ENCODE results near the gene PTPN3.

GRCh38 chr9:109448223-109448622, 49.9 kb downstream of the PTPN3 start:
- TF ChIP-seq POLR2A (IDR thresholded peaks at IDR 0.05; ENCODE audit: low read depth, low read length) (no peak), POLR2AphosphoS5 (IDR thresholded peaks at IDR 0.05; ENCODE audit: low read depth, low read length) (no peak), TAF1 (IDR thresholded peaks at IDR 0.05; ENCODE audit: borderline replicate concordance, low read depth, low read length) (no peak)

All from GM12892 (cell line).